EL (cell line): Measurements from ENCODE around the gene SHMT1.
"Not testable (repeated sequence)": the region's sequence is repeated elsewhere in the genome, so short reads cannot be mapped to it uniquely, and the experiment has no call there.

Experiments used
- DNase-seq: peaks from one replicate; pipeline ENCODE4 v3.0.0-alpha.2; 2016

Gene SHMT1

DNA sequence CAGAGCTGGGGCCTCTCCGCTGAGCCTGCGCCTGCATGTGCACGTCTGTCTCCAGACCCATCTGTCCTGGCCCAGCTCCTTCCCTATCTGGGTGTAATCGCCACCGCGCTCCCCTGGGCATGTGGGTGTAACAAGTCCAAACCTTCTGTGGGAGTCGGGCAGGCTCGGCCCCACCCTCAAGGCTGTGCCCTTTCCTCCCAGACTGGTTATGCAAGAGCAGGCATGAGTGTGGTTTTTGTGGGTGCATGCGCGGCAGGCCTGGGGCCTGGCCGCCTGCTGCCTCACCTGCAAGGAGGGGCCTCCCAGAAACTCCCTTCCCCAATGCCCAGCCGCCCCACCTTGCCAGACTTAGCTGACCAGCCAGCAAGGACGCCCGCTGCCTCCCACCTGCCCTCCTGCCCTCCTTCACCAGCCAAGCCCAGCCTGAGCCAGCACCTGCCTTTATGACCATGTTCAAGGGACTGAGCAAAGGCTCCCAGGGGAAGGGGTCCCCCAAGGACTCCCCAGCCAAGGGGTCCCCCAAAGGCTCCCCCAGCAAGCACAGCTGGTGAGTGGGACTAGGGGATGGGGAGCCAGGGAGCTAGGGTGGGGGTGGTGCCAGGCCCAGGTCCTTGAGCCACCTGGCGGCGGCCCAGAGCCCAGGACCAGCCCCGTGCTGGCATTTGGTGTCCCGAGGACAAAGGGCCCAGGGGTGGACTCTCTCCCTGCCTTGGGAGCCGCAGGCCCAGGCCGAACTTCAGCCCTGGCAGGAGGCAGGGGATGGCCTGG, 14.3 kb upstream of the SHMT1 start, which contains the start of gene EVPLL:
TSS of gene EVPLL (plus strand) at position 342 of the 768 bp plus-strand sequence. CDS start 3,160 bp downstream, outside the sequence.
- no peak for DNase-seq

DNA sequence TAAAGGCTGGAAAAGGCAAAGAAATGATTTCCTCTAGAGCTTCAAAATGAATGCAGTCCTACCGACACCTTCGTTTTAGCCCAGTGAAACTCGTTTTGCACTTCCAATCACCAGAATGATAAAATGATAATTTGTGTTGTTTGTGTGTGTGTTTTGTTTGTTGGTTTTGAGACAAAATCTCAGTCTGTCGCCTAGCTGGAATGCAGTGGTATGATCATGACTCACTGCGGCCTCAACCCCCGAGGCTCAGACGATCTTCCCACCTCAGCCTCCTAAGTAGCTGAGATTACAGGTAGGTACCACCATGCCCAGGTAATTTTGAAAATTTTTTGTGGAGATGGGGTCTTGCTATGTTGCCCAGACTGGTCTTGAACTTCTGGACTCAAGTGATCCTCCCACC, 10.9 kb upstream of the SHMT1 start:
- no peak for DNase-seq

DNA sequence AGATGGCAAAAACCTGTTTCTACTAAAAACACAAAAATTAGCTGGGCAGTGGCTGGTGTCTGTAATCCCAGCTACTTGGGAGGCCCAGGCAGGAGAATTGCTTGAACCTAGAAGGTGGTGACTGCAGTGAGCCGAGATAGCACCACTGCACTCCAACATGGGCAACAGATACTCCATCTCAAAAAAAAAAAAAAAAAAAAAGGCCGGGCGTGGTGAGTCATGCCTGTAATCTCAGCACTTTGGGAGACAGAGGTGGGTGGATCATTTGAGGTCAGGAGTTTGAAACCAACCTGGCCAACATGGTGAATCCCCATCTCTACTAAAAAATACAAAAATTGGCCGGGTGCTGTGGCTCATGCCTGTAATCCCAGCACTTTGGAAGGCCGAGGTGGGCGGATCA, 9.8 kb upstream of the SHMT1 start:
- DNase-seq = not testable (repeated sequence)

DNA sequence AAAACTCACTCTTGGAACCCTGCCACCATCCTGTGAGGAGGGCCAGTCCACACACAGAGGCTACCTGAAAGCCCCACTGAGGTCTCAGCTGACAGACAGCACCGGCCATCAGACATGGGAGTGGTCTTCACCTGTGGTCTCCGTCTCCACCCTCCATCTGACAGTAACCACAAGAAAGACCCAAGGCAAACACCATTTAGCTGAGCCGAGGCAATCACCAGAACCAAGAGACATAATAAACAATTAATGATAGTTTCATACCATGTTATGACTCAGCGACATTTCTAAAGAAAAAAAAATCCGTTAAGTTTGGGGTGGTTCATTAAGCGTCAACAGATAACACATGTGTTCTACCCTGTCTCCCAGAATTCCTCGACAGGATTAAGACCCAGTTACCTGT, 8.1 kb upstream of the SHMT1 start:
- no peak for DNase-seq

DNA sequence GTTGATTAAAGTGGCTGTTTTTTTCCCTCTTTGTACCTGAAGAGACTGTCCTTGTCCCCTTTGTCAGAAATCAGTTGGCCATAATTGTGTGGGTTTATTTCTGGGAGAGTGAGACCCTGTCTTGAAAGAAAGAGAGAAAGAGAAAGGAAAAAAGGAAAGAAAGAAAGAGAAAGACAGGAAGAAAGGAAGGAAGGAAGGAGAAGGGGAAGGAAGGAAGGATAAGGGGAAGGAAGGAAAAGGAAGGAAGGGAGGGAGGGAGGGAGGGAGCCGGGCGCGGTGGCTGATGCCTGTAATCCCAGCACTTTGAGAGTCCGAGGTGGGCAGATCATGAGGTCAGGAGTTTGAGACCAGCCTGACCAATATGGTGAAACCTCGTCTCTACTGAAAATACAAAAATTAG, 7.4 kb upstream of the SHMT1 start:
- no peak for DNase-seq

DNA sequence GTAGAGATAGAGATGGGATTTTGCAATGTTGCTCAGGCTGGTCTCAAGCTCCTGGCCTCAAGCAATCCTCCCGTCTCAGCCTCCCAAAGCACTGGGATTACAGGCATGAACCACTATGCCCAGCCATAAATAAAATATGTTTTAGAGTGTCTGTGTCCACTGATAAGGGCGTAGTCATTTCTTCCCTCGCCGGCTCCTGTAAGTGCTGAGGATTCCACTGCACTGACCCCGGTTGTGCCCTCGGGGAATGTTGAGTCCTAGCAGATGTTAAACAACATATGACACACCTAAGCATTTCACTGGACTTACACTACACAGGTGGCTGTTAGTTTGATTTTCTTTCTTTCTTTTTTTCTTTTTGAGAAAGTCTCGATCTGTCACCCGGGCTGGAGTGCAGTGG, 5.6 kb upstream of the SHMT1 start:
- peak; percentile 19 for DNase-seq

DNA sequence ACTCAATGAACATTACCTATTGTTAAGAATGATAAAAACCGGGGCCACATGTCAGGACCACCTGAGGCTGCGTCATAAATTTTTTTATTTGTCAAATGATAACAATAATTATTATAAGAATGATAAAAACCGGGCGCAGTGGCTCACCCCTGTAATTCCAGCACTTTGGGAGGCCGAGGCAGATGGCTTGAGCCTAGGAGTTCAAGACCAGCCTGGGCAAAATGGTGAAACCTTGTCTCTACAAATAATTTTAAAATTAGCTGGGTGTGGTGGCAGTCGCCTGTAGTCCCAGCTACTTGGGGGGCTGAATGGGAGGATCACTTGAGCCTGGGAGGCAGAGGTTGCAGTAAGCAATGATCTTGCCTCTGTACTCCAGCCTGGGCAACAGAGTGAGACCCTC, 816 bp upstream of the SHMT1 start:
- DNase-seq = no peak

DNA sequence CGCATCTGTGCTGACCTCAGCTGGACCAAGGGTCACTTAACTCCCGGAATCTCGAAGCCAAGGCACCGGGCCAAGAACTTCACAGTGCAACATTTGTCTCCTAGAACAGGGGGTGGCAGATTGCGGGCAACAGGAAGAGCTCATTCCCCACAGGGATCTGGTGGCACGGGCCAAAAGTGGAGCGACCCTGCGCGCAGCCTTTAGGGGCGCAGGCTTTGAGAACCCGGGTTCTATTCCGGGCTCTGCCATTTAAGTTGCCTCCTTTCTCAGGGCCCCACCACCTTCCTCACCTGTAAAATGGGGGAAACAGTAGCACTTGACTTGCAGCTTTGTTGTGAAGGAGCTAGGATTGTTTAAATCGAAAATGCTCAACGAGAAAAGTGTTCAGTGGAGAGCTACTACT, 651 bp downstream of the SHMT1 start:
- DNase-seq = peak; percentile 55

DNA sequence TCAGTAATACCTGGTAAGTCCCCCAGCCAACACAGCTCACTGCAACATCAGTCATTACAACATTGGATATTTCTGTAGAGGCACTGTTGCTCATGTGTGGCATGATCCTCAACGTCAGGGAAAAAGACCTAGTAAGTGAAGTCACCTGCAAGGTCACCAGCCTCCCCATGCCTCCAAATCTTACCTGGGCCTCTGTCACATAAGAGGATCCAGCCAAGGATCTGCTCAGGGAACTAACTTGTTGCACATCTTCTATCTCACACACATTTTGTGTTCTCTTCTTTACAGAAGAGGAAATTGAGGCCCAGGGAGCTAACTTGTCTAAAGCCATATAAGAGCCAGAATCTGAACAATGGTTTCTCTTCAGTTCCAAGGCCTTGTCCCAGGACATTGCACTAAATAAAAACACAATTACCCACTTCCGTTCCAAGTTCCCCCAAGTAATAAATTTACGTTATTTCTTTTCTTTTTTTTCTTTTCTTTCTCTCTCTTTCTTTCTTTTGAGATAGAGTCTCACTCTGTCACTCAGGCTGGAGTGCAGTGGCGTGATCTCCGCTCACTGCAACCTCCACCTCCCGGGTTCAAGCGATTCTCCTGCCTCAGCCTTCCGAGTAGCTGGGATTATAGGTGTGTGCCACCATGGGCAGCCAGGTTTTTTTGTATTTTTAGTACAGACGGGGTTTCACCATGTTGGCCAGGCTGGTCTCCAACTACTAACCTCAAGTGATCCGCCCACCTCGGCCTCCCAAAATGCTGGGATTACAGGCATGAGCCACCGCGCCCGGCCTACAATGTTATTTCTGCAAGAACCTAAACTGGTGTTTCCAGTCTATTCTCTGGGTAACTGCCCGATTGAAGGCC, 1.3 kb downstream of the SHMT1 start:
- no peak for DNase-seq

DNA sequence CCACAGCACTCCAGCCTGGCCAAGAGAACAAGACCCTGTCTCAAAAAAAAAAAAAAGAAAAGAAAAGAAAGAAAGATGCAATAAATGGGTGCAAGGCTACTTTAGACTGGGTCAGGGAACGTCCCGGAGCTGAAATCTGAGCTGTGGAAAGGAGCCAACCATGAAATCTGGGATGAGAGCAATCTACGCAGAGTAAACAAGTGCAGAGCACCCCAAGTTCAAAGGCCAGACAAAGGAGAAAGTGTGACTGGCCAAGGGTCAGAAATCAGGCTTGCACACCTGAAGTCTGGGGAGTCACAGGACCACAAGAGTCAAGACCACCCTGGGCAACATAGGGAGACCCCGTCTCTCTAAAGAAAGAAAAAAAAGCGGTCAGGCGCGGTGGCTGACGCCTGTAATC, 2.8 kb downstream of the SHMT1 start:
- DNase-seq = no peak

DNA sequence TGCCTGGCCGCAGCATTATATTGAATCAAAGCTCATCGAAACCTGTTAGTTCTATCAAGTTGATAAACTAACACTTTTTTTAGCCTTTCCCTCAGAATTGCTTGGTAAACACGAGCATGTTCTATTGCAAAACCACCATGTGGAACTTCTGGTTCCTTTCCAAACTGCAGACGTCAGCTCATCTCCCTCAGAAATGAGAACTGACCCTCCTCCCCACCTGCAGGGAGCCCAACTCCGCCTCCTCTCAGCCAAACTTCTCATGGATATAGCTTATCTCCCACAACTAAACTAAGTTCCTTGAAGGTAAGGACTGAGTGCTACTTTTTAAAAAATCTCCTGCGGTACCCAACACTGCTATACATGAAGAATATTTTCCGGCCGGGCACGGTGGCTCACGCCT, 6.7 kb downstream of the SHMT1 start:
- DNase-seq = no peak

DNA sequence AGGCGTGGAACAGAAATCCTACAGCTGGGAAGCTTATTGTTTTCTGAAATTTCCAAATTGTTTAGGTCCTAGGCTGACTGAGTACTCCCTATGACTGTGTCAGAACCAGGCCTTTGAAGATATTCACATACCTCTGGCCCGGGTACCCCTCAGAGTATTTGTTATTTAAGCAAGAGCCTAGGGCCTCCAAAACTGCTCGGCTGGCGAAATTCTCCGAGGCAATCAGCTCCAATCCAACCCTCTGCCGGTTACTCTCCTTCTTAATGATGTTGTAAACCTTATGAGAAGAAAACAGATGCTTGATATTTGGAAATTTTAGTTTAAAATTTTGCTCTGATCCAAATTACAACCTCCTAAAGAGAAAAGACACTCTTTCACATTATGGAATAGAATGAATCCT, 9.8 kb downstream of the SHMT1 start:
- DNase-seq = no peak

DNA sequence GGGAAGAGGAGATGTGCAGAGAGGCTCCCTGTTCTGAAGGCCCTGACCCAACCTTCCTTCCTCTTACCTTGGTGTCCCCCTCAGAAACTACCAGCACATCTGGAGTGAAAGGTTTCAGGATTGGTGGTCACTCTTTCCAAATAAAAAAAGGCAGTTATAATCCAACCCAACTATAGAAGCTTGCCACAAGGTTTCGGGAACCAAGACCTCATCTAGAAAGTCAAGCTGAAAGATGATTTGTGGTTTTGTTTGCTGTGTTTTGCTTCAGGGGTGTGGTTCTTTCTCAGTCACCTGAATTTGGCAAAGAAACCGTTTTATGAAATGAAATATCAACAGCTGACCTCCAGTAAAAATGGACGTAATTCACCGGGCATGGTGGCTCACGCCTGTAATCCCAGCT, 19.3 kb downstream of the SHMT1 start:
- no peak for DNase-seq

DNA sequence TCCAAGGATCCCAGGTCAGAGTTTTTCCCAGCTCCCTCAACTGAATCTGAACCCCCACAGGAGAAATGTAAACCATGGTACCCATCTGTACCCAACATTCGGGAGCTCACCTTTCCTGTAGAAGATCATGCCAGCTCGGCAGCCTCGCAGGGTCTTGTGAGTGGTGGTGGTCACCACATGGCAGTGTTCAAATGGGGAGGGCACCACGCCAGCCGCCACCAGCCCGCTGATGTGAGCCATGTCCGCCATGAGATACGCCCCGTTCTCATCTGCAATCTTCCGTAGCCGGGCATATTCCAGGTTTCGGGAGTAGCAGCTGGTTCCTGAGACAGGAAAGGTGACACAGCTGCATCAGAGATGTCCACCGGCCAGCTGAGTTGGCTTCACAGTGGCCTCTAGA, 23.4 kb downstream of the SHMT1 start:
- no peak for DNase-seq

DNA sequence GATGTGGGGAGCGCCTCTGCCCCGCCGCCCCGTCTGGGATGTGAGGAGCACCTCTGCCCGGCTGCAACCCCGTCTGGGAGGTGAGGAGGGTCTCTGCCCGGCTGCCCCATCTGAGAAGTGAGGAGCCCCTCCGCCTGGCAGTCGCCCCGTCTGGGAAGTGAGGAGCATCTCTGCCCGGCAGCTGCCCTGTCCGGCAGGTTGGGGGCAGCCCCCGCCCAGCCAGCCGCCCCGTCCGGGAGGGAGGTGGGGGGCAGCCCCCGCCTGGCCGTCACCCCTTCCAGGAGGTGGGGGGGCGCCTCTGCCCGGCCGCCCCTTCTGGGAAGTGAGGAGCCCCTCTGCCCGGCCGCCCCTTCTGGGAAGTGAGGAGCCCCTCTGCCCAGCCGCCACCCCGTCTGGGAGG, 25.2 kb downstream of the SHMT1 start:
- DNase-seq = not testable (repeated sequence)

DNA sequence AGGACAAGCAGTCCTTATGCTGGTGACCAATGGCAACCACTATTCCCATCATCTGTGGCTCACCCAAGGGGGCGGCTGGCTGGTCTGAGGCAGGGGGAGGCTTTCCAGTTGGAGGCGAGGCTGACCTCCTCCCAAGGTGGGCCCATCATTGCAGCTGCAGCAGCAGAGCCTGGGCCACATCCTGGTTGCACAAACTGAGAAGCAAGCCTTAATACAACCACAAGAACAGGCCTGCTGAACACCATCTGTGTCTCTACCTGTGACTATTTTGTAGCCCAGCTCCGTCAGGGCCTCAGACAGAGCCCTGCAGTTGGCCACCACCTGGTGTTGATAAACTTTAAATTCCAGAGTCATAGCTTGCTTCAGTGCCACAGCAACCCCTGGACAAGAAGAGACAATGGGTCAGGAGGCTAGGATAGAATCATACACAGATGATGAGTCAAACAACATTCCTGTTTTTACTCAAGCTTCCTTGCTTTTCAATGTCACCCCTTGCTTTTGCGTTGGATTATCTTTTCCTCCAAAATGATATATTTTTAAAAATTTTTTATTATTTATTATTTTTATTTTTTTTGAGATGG, 30.4 kb downstream of the SHMT1 start:
- DNase-seq = peak; percentile 18

DNA sequence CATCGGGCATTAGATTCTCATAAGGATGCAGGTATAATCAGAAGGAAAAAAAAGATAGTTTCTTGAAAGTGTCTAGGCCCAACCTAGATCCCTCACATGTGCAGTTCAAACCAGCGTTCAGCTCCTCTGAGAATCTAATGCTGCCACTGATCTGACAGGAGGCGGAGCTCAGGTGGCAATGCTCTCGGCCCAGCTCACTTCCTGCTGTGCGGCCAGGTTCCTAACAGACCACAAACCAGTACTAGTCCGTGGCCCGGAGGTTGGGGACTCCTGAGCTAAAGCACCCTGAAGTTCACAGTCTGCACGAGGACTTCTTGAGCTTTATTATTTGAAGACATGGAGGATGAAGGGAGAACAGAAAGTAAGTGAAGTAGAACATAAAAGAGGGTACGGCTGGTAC, 31.5 kb downstream of the SHMT1 start:
- no peak for DNase-seq

DNA sequence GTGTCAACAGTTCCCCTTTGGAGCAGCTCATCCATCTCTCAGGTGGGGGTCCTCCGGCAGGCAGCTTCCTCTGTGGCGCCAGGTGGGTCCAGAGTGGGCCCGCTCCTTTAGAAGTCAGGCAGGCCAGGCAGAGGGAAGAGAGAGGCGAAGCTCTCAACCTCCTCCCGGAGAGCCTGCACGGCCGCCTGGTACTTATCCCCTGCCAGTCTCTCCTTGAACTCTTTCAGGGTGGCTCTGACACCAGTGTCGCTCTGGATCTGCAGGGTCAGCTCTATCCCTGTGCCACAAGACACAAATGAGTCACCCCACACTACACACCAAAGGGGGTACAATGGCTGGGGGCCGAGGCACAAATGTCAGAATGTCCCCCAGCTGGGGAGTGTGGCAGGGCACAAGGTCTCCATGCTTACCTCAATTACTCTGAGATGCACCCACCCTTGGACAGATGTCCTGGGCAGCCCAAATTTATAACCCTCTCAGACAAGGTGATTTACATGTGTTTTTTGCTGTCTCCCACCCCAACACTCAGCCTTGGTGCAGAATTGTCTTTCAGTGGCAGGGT, 34.6 kb downstream of the SHMT1 start:
- no peak for DNase-seq

DNA sequence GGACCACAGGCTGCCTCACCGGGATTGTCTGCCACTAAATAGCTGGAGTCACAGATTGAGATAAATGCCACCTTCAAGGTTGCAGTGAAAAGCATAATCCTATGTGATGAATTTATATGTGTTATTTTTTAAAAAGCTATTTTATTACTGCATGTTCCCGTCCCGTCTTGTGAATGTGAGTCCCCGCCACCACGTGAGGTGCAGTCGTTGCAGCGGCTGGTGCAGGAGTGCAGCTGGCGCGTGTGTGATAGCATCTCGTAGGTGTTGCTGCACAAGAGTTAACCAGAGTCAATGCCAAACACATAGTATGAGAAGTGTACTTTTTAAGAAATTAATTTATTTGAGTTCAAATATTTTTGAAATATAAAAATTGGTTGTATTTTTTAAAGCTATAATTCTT, 35.8 kb downstream of the SHMT1 start:
- no peak for DNase-seq

DNA sequence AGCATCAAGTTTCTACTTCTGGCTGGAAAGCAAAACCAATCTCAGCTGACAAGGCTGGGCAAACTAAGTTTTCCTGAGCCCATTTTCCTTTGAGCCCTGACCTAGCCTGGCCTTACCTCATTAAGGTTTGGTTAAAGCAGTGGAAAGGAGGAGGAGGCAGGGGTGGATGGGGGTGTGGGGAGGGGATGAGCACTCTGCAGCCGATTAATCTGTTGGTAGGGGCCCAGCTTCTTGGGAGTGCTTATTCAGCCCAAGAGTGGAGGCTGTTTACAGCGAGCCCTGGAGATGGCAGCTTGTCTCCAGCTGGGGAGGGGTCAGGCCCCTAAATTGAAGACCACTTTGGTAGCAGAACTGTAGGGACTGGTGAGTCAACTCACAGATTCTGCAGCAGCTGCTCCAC, 36.3 kb downstream of the SHMT1 start:
- DNase-seq = no peak

DNA sequence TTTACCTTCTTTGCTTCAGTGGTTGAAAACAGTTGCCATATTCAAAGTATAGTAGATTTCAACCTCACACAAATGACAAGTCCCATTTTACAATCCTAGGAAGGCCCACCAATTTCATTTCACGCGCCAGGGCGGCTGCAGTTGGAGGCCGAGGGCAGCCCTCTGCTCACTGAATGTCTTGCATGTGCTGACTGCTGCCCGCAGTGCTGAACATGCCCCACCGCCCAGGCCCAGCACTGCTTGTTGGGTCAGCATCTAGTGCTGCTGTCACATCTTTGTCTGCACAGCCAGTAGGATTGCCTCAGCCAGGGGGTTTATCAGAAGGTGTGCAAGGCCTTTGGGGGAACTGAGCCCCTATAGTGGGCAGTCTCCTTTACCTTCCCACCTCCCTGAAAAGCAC, 36.8 kb downstream of the SHMT1 start:
- no peak for DNase-seq

DNA sequence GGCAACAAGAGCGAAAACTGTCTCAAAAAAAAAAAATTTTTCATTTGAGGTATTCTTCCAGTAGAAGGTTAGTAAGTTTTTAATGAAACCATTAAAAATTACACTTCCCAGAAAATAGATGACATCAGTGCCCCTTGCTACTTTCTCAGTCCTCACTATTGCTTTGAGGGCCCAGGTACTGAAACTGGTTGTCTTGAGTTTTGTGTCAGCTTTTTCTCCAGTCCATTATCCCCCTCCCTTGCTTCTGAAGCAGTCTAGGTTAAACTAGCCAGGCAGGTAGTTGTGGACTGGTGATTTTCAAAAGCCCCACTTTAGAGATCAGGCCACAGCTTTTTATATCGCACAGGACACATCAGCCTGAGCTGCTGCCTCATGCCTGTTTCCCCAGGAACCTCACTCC, 37.3 kb downstream of the SHMT1 start:
- DNase-seq = no peak
